SK-N-SH treated with all-trans-retinoic acid at 6 μM for 48 hours (cell line): Measurements from ENCODE around the gene SMTNL2.

Experiments
- ATAC-seq: fragments of 200-7000 bp; cut with Tn5 transposase; 3 replicates; pipeline ENCODE4 v1.9.1; 2020; ENCODE audit warnings: mild to moderate bottlenecking, moderate library complexity
- ARNTL ChIP-seq: fragments of 450-650 bp; formaldehyde crosslinking; IDR thresholded peaks from 2 replicates; pipeline ENCODE4 v1.5.0; 2020; ENCODE audit warnings: low read depth, mild to moderate bottlenecking, moderate library complexity, borderline replicate concordance
- BACH2 ChIP-seq: fragments of 250-450 bp; sonication (Bioruptor Pico); IDR thresholded peaks from 2 replicates; pipeline ENCODE4 v1.9.0; 2021; ENCODE audit warnings: mild to moderate bottlenecking, borderline replicate concordance
- CSDC2 ChIP-seq: fragments of 250-450 bp; sonication (Bioruptor Pico); IDR thresholded peaks from 2 replicates; pipeline ENCODE4 v1.5.0; 2020; ENCODE audit warnings: mild to moderate bottlenecking, moderate library complexity
- CSRNP3 ChIP-seq: fragments of 250-450 bp; sonication (Bioruptor Pico); IDR thresholded peaks from 2 replicates; pipeline ENCODE4 v1.5.1; 2021; ENCODE audit warnings: mild to moderate bottlenecking, moderate library complexity
- ESRRG ChIP-seq: fragments of 250-450 bp; sonication (Bioruptor Pico); IDR thresholded peaks from 2 replicates; pipeline ENCODE4 v1.6.1; 2021; ENCODE audit warnings: mild to moderate bottlenecking
- ISL1 ChIP-seq: fragments of 250-450 bp; sonication (Bioruptor Pico); IDR thresholded peaks from 2 replicates; pipeline ENCODE4 v2.1.2; 2022; ENCODE audit warnings: mild to moderate bottlenecking, moderate library complexity
- OSR1 ChIP-seq: fragments of 250-450 bp; sonication (Bioruptor Pico); IDR thresholded peaks from 2 replicates; pipeline ENCODE4 v1.8.0; 2022; ENCODE audit warnings: moderate library complexity, mild to moderate bottlenecking, inconsistent platforms
- PATZ1 ChIP-seq: fragments of 250-450 bp; sonication (Bioruptor Pico); IDR thresholded peaks from 2 replicates; pipeline ENCODE4 v1.8.0; 2020; ENCODE audit warnings: mild to moderate bottlenecking, moderate library complexity, borderline replicate concordance
- POU6F1 ChIP-seq: fragments of 250-450 bp; sonication (Bioruptor Pico); IDR thresholded peaks from 2 replicates; pipeline ENCODE4 v1.8.0; 2021; ENCODE audit warnings: low read depth, mild to moderate bottlenecking, moderate library complexity, borderline replicate concordance
- PPARA ChIP-seq: fragments of 250-450 bp; sonication (Bioruptor Pico); IDR thresholded peaks from 2 replicates; pipeline ENCODE4 v1.5.0; 2020; ENCODE audit warnings: mild to moderate bottlenecking, borderline replicate concordance
- RARB ChIP-seq: fragments of 250-450 bp; sonication (Bioruptor Pico); IDR thresholded peaks from 2 replicates; pipeline ENCODE4 v1.8.0; 2021; ENCODE audit warnings: mild to moderate bottlenecking, moderate library complexity
- SNAI2 ChIP-seq: fragments of 250-450 bp; sonication (Bioruptor Pico); IDR thresholded peaks from 2 replicates; pipeline ENCODE4 v1.5.0; 2020; ENCODE audit warnings: mild to moderate bottlenecking, moderate library complexity
- TCF4 ChIP-seq: fragments of 250-450 bp; sonication (Bioruptor Pico); IDR thresholded peaks from 2 replicates; pipeline ENCODE4 v1.8.0; 2021; ENCODE audit warnings: mild to moderate bottlenecking, moderate library complexity, borderline replicate concordance
- TOX ChIP-seq: fragments of 250-450 bp; sonication (Bioruptor Pico); IDR thresholded peaks from 2 replicates; pipeline ENCODE4 v1.8.0; 2021; ENCODE audit warnings: mild to moderate bottlenecking, moderate library complexity, borderline replicate concordance
- TSHZ2 ChIP-seq: fragments of 250-450 bp; sonication (Bioruptor Pico); IDR thresholded peaks from 2 replicates; pipeline ENCODE4 v1.5.0; 2020; ENCODE audit warnings: mild to moderate bottlenecking, moderate library complexity
- ZC3H10 ChIP-seq: fragments of 250-450 bp; sonication (Bioruptor Pico); IDR thresholded peaks from 2 replicates; pipeline ENCODE4 v1.5.1; 2021; ENCODE audit warnings: mild to moderate bottlenecking, moderate library complexity
- ZFP3 ChIP-seq: fragments of 250-450 bp; sonication (Bioruptor Pico); IDR thresholded peaks from 2 replicates; pipeline ENCODE4 v1.5.0; 2020; ENCODE audit warnings: mild to moderate bottlenecking, moderate library complexity
- ZFP30 ChIP-seq: fragments of 450-650 bp; formaldehyde crosslinking; IDR thresholded peaks from 2 replicates; pipeline ENCODE4 v1.5.0; 2022; ENCODE audit warnings: mild to moderate bottlenecking, moderate library complexity
- ZNF565 ChIP-seq: fragments of 450-650 bp; formaldehyde crosslinking; conservative IDR thresholded peaks from 2 replicates; pipeline ENCODE4 v1.5.0; 2020; ENCODE audit warnings: low read depth, mild to moderate bottlenecking, moderate library complexity
- ZNF70 ChIP-seq: fragments of 450-650 bp; formaldehyde crosslinking; IDR thresholded peaks from 2 replicates; pipeline ENCODE4 v1.5.0; 2020; ENCODE audit warnings: mild to moderate bottlenecking, moderate library complexity
- ZNF8 ChIP-seq: fragments of 450-650 bp; formaldehyde crosslinking; IDR thresholded peaks from 2 replicates; pipeline ENCODE4 v1.5.0; 2020; ENCODE audit warnings: mild to moderate bottlenecking, moderate library complexity
- TF ChIP-seq, protein P1 (sequence below): fragments of 250-450 bp; sonication (Bioruptor Pico); IDR thresholded peaks from 2 replicates; pipeline ENCODE4 v1.5.1; 2020; ENCODE audit warnings: low read depth, mild to moderate bottlenecking, moderate library complexity

SMTNL2 gene

DNA sequence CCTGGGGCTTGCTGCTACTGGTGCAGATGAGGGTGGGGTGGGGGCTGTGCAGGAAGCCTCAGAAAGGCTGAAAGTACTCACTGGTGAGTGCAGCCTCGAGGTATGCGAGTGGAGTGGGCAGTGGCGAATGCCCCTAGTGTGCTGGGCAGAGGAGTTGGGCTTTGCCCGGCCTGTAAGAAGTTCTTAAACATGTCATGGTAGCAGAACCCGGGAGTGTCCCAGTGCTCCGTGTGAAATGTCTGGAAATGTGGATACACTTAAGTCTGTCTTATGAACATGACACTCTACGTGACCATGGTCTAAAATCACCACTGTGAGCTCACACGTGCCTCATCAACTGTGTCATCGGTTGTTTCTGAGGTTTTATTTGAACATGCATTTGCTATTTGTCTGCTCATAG, 1.7 kb downstream of the SMTNL2 start:
- TF ChIP-seq ZNF565: no peak
- no peak for TF ChIP-seq RARB (CRISPR knock-in tag)
- TF ChIP-seq POU6F1 (CRISPR knock-in tag): no peak
- TF ChIP-seq ZNF70 (CRISPR knock-in tag): no peak
- TF ChIP-seq ARNTL: no peak
- no peak for TF ChIP-seq ZFP30 (CRISPR knock-in tag)
- TF ChIP-seq BACH2 (CRISPR knock-in tag): no peak
- no peak for TF ChIP-seq SNAI2
- TF ChIP-seq ESRRG (CRISPR knock-in tag): no peak
- TF ChIP-seq TCF4 (CRISPR knock-in tag): no peak
- TF ChIP-seq ZFP3: no peak
- no peak for ATAC-seq

- no peak for TF ChIP-seq POU6F1 (CRISPR knock-in tag)
- no peak for TF ChIP-seq PPARA (CRISPR knock-in tag)
- no peak for TF ChIP-seq RARB (CRISPR knock-in tag)
- TF ChIP-seq ESRRG (CRISPR knock-in tag): no peak
- no peak for TF ChIP-seq CSRNP3 (CRISPR knock-in tag)
- no peak for TF ChIP-seq ZNF565
- TF ChIP-seq, protein P1, sequence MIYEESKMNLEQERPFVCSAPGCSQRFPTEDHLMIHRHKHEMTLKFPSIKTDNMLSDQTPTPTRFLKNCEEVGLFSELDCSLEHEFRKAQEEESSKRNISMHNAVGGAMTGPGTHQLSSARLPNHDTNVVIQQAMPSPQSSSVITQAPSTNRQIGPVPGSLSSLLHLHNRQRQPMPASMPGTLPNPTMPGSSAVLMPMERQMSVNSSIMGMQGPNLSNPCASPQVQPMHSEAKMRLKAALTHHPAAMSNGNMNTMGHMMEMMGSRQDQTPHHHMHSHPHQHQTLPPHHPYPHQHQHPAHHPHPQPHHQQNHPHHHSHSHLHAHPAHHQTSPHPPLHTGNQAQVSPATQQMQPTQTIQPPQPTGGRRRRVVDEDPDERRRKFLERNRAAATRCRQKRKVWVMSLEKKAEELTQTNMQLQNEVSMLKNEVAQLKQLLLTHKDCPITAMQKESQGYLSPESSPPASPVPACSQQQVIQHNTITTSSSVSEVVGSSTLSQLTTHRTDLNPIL: no peak
- no peak for TF ChIP-seq OSR1 (CRISPR knock-in tag)
- no peak for TF ChIP-seq ZNF8 (CRISPR knock-in tag)
- no peak for TF ChIP-seq ZNF70 (CRISPR knock-in tag)
- TF ChIP-seq ZFP3: no peak
- no peak for TF ChIP-seq ISL1
- no peak for TF ChIP-seq TSHZ2 (CRISPR knock-in tag)
- TF ChIP-seq ARNTL: no peak
- no peak for TF ChIP-seq PATZ1 (CRISPR knock-in tag)
- no peak for TF ChIP-seq CSDC2
- no peak for TF ChIP-seq TOX (CRISPR knock-in tag)
- TF ChIP-seq ZC3H10 (CRISPR knock-in tag): no peak
- TF ChIP-seq BACH2 (CRISPR knock-in tag): no peak
- no peak for TF ChIP-seq SNAI2
- TF ChIP-seq, all 23 proteins: peak for 0
- ATAC-seq: no peak
Measured at GRCh38 chr17:4587195-4587594, 2.9 kb downstream of the SMTNL2 start.
